Measurements from ENCODE around the gene DSN1. TPM values are rescaled to one million over a fixed set of nuclear protein-coding genes. Genes with fewer than 3 reads are reported as not detected.

DSN1 gene
- total and polyA plus RNA-seq, 9 of the 15 experiments (the other 6 are each of a cell fraction or from before 2014, with no cell fraction given): 23.3 to 45.3 (median 31.1) TPM

- TF ChIP-seq SNAPC5 (CRISPR knock-in tag; IDR thresholded peaks at IDR 0.05): no peak
- TF ChIP-seq ZNF316 (IDR thresholded peaks at IDR 0.05): peak; percentile 13; the same call in 1 of the 2 replicates
- ChIA-PET POLR2A (interaction anchor here (0.7 kb wide), 2 partner anchors 33 to 90 kb away, joined by 3 read pairs; no protein-coding TSS in a partner anchor), CTCF (ENCODE audit: low intra/inter-chr PET ratio) (no interaction called here)
- H3K27me3 ChIP-seq (ENCODE audit: control insufficient read depth in 2 of 2, insufficient read depth in 2 of 2, low read length in 2 of 2): no peaks in the 10 kb centered on the region
- H4K20me1 ChIP-seq (replicated peaks; ENCODE audit: control insufficient read depth, insufficient read depth, low read length): no peaks in the 10 kb centered on the region
- no peak overlapping the region for H3K9ac ChIP-seq (ENCODE audit: insufficient read depth in 1 of 2, low read depth in 2 of 2, low read length in 2 of 2)
- no peak overlapping the region for H2AFZ ChIP-seq (ENCODE audit: low read depth, low read length)
- peaks cover 14% of the 10 kb centered on the region for H3K79me2 ChIP-seq (ENCODE audit: control insufficient read depth, insufficient read depth, low read length)
- H3K4me3 ChIP-seq: no peak overlapping the region
- BruUV-seq (replicated peaks): no TSS peak
- H3K4me2 ChIP-seq (ENCODE audit: insufficient read depth, low read length): no peak overlapping the region
- H3K9me1 ChIP-seq (ENCODE audit: control insufficient read depth, insufficient read depth, low read length): no peaks in the 10 kb centered on the region
- in situ Hi-C loops (cut with MboI): no loop called here
- peaks cover 25 to 30% of the 10 kb centered on the region in 2 experiments; a peak in 4 of 5 replicates for H3K4me1 ChIP-seq (replicated peaks in 1 of 2; ENCODE audit: control insufficient read depth in 2 of 2, insufficient read depth in 2 of 2, low read length in 2 of 2)
- peaks cover 9% of the 10 kb centered on the region; the same call in 2 of the 3 replicates for H3K36me3 ChIP-seq (ENCODE audit: control insufficient read depth, insufficient read depth, low read length)
- no peaks in the 10 kb centered on the region for H3K9me3 ChIP-seq (replicated peaks; ENCODE audit: control insufficient read depth, insufficient read depth, low read depth, low read length)
- WGBS (ENCODE audit: insufficient coverage, low coverage, missing lambda C conversion rate): 61% methylated on average over 2 of the region's 2 CpGs
- no peak for ATAC-seq
- H3K27ac ChIP-seq (ENCODE audit: extremely low read depth, low read depth, low read length): no peak overlapping the region
- intact Hi-C loops (cut with micrococcal nuclease): no loop called here
- FAIRE-seq: no peak
- DNase-seq (ENCODE audit: extremely low read depth in 1 of 4, low spot score in 3 of 4): no peak
Observed at GRCh38 chr20:36775196-36775595, 1.6 kb upstream of the DSN1 start.

GRCh38 chr20:36773107-36773596, 411 bp downstream of the DSN1 start:
- in situ Hi-C loops (cut with MboI): no loop called here
- Histone ChIP-seq H3K27ac (ENCODE audit: extremely low read depth, low read depth, low read length) (peak overlapping the region; percentile 98), H3K36me3 (ENCODE audit: control insufficient read depth, insufficient read depth, low read length) (peaks cover 22% of the 10 kb centered on the region), H3K27me3 (ENCODE audit: control insufficient read depth in 2 of 2, insufficient read depth in 2 of 2, low read length in 2 of 2) (no peaks in the 10 kb centered on the region), H3K9me3 (replicated peaks; ENCODE audit: control insufficient read depth, insufficient read depth, low read depth, low read length) (no peaks in the 10 kb centered on the region), H4K20me1 (replicated peaks; ENCODE audit: control insufficient read depth, insufficient read depth, low read length) (no peaks in the 10 kb centered on the region; the same call in 1 of the 2 replicates), H3K79me2 (ENCODE audit: control insufficient read depth, insufficient read depth, low read length) (peaks cover 14% of the 10 kb centered on the region), H3K4me3 (peak overlapping the region; percentile 79), H3K9ac (ENCODE audit: insufficient read depth in 1 of 2, low read depth in 2 of 2, low read length in 2 of 2) (peak overlapping the region; percentile 94 to 100), H2AFZ (ENCODE audit: low read depth, low read length) (peak overlapping the region; percentile 99), H3K4me2 (ENCODE audit: insufficient read depth, low read length) (peak overlapping the region; percentile 97), H3K4me1 (replicated peaks in 1 of 2; ENCODE audit: control insufficient read depth in 2 of 2, insufficient read depth in 2 of 2, low read length in 2 of 2) (peaks cover 25 to 32% of the 10 kb centered on the region in 2 experiments; a peak in 4 of 5 replicates), H3K9me1 (ENCODE audit: control insufficient read depth, insufficient read depth, low read length) (no peaks in the 10 kb centered on the region)
- BruUV-seq (replicated peaks): TSS peak; percentile 71
- CTCF ChIA-PET (ENCODE audit: low intra/inter-chr PET ratio): no interaction called here
- intact Hi-C loops (cut with micrococcal nuclease): loop anchor here (5.0 kb wide), 1 partner anchor 89 kb away; a partner anchor contains a TSS
- ATAC-seq (peak; percentile 4), DNase-seq (ENCODE audit: extremely low read depth in 1 of 4, low spot score in 3 of 4) (no peak), FAIRE-seq (no peak)
- POLR2A ChIA-PET: interaction anchor here (0.6 to 1.8 kb wide), 13 partner anchors 9 to 374 kb away, joined by 3 to 7 read pairs (median 3); partner anchors contain the start of gene RAB5IF
- WGBS (ENCODE audit: insufficient coverage, low coverage, missing lambda C conversion rate): under 1% methylated on average over 28 of the region's 28 CpGs
- 0 out of 4 replicates have a peak, but pooled peaks of 1 of the 2 experiments have one; percentile 14 for TF ChIP-seq HDAC1 (IDR thresholded peaks at IDR 0.05)
- TF ChIP-seq PCBP1 (IDR thresholded peaks at IDR 0.05; ENCODE audit: low read depth, low read length, poor library complexity, severe bottlenecking): peak; percentile 41
- 0 out of 4 replicates have a peak, but pooled peaks of 1 of the 2 experiments have one; percentile 20 for TF ChIP-seq NONO (IDR thresholded peaks at IDR 0.05; ENCODE audit: low read depth in 2 of 2, low read length in 1 of 2)
- no peak for TF ChIP-seq SMC3 (conservative IDR thresholded peaks at IDR 0.05; ENCODE audit: insufficient read depth, low read depth, low read length)
- TF ChIP-seq GTF2F1 (IDR thresholded peaks at IDR 0.05; ENCODE audit: low read depth, low read length): no peak
- 0 out of 2 replicates have a peak, but pooled peaks have one; percentile 43 for TF ChIP-seq ZNF511 (CRISPR knock-in tag; IDR thresholded peaks at IDR 0.05)
- TF ChIP-seq TOE1 (IDR thresholded peaks at IDR 0.05; ENCODE audit: borderline replicate concordance): peak; percentile 47; the same call in 1 of the 2 replicates
- TF ChIP-seq TOE1 (CRISPR knock-in tag; IDR thresholded peaks at IDR 0.05; ENCODE audit: borderline replicate concordance, low read depth): no peak
- TF ChIP-seq ZNF644 (tag; IDR thresholded peaks at IDR 0.05; ENCODE audit: low read depth): no peak
- peak; percentile 35 for TF ChIP-seq SAP30 (IDR thresholded peaks at IDR 0.05; ENCODE audit: borderline replicate concordance, insufficient read depth, low read depth, low read length, poor library complexity, severe bottlenecking)
- peak; percentile 17; the same call in 1 of the 2 replicates for TF ChIP-seq SP1 (CRISPR knock-in tag; IDR thresholded peaks at IDR 0.05)
- TF ChIP-seq ZBTB7A (IDR thresholded peaks at IDR 0.05; ENCODE audit: borderline replicate concordance, control insufficient read depth, low read depth, low read length): peak; percentile 55

Data from K562 (cell line).